DMS 273 treated with DMSO at 0.1 percent for 48 hours (cell line): ENCODE results near the gene MOXD1.

Experiments
- DNase-seq: peaks from one replicate; lab custom pipeline; 2025; lab: John Stamatoyannopoulos, UW

The MOXD1 gene

DNA sequence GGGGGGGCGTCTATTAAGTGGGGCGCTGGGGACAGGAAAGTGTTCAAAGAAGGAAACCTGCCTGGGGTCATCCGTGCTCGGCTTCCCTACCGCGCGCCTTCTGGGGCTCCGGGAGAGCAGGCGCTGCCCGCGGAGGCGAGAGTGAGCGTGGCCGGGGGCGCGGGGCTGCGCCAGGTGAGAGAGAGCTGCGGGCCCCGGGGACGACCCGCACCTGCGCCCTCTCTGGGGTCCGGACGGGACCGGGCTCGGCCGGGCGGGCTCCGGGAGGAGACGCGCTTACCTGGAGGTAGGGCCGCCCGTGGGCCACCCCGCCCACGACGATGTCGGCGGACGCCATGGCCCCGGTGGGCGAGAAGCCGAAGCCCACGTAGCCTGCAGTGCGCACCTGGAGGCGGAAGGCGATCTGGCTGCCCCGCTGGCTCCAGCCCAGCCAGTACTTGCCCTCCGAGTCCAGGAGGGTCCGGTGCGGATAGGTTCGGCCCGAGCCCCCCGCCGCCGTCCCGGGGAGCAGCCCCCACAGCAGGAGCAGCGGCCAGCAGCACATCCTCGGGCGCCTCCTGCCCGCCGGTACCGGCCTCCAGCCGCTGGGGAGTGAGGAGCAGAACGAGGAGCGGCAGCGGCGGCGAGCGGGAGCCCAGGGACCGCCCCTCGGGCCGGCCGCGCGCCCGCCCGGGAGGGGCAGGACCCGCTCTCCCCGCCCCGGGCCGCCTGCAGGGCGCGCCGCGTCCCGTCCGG lies at the start of gene MOXD1:
Gene MOXD1 (minus strand): TSS at position 593 of the 735 bp plus-strand sequence. CDS start 49 bp downstream, at position 544.
- DNase-seq, result no peak

DNA sequence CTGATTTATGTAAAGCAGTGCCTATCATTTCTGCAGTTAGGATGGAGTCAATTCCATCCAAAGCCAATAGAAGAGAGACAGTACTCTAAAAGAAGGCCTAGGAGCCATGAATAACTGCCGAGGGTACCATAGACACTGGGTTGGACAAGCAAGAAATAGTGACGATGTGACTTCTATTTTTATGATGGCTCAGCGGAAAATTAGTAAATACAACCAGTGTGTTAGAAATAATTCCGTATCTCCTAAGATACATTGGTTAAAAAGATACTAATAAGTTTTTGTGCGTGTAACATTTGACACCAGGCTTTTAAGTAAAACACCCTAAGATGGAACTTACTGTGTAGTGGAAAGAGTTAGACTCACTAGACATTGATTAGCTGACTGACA lies 45.6 kb upstream of the MOXD1 start:
- no peak for DNase-seq

DNA sequence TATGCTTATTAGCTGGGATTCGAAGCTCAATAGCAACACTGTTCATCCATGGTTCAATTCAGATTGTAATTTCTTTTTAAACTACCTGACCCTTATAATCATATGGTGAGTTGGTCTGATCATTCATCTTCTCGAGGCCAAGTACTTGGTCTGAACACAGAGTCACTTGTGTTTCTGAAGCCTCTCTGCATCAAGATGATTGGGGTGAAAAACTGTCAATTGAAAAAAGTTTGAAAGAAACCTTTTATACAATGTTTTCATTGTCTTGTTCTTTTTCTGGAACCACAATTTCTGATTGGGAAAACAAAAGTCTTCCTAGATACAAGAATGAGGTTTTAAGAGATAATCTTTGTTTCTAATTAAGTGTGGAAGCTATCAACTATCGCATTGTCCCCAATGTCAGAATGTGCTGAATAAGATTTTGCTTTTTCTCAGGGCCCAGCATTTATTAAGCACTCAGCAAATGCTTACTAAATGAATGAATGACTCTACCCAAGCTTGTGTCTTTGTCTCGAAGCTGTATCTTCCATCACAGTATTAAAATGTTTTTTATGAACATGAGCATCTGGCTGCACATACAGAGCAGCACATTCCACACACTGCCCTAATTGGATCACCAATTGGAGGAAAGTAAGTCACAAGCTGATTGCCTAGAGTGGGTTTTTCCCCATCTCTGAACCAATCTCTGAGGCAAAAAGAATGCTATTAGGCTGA lies 45.0 kb upstream of the MOXD1 start:
- no peak for DNase-seq

DNA sequence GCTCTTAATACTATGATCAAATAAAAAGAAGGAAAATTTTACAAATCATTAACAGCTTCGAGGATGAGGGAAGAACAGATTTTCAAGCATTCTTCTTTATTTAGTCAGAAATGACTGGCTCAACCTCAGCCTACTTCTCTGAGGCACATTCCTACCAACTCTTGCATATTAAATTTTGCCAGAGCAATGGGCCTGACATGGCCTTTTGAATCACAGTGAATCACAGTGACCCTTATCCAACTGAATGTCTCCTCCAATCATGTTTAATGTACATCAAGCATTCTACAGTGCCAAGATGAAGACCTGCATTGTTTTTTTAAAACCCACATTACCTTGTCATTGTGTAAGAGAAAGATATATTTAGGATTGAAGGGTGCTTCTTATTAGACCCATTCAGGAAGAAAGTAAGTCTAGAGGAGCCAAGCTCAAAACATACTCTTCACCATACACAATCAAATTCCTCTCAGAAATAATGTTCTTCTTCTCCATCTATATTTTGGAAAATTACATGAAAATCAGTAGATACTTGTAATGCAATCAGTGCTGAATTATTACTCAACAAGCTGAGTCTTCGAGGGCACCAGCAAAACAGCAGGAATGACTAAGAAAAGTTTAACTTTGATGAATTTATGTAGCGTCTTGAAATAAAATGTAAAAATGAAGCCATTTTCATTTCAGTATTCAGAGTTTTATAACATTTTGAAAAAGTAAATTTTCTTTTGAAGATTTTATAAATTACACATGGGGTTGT lies 44.1 kb upstream of the MOXD1 start:
- DNase-seq, result no peak

DNA sequence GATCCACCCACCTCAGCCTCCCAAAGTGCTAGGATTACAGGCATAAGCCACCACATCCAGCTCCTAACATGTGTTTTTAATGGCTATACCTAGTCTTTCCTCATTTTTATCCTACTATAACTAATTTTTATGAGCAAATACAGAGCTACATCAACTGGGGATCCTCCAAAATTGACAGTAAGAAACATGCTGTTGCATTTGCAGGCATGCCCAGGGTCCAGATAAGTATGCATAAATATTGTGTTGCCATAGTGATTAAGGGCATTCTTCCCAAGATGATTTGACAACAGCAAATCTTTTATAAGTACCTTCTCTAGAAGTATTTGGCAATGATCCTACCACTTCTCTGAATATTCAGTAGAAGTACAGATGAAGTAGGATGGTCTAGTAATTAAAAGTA lies 41.9 kb upstream of the MOXD1 start:
- no peak for DNase-seq

DNA sequence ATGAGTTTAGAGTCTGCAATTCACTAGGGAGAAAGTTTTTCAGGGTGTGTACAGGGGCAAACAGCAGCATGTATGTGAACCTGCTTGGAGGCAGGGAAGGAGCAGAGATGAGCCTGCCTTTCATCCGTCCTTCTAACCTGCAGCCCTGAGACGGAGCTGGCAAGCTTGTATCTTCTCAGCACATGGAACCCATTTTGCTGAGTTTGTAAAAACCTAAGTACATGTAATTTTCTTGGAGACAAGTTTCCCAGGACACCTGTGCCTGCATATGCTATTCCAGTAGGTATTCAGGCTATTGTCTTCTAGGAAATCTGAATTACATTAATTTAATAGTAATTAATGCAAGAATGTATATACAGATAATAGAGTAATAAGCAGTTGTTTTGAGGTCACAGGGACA lies 28.8 kb upstream of the MOXD1 start:
- no peak for DNase-seq

DNA sequence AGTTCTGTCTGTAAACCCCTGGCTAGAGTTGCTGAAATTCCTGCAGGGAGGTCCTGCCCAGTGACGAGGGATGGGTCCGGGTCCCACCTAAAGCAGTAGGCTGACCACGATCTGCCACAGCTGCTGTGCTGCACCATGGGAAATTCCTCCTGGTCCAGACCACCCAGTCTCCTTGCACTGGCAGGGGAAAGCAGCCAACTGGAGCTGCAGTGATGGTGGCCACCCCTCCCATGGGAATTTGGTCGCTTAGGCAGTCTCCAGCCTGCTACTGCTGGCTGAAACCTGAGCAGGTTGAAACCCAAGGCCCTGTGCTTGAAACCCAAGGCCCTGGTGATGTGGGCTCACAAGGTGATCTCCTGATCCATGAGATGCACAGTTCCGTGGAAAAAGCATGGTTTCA lies 23.9 kb upstream of the MOXD1 start:
- no peak for DNase-seq

DNA sequence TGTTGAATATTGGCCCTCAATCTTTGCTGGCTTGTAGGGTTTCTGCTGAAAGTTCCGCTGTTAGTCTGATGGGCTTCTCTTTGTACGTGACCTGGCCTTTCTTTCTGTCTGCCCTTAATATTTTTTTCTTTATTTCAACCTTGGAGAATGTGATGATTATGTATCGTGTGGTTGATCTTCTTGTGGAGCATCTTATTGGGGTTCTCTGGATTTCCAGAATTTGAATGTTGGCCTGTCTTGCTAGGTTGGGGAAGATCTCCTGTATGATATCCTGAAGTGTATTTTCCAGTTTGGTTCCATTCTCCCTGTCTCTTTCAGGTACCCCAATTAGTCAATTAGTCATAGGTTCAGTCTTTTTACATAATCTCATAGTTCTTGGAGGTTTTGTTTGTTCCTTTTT lies 22.6 kb upstream of the MOXD1 start:
- DNase-seq, result no peak

DNA sequence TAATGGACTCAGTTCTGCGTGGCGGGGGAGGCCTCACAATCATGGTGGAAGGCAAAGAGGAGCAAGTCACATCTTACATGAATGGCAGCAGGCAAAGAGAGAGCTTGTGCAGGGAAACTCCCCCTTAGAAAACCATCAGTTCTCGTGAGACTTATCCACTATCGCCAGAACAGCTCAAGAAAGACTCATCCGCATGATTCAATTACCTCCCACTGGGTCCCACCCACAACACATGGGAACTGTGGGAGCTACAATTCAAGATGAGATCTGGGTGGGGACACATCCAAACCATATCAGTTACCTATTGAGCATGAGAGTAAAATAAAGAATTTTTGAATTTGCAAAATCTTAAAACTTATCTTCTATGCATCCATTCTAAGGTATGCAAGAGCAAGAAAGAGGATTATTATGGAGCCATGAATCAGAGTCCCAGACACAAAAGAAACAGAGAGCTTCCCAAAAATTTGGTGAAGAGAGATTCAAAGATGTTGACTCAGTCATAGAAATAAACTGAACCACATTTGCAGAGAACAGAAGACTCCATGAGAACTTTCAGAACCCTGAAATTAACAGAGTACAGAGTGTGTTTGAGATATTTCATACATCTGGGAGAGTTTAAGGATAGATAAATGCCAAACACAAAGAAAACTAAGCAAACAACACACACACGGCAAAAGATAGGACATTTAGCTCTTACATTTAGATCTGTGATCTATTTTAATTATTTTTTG lies 17.1 kb upstream of the MOXD1 start:
- DNase-seq, result no peak

DNA sequence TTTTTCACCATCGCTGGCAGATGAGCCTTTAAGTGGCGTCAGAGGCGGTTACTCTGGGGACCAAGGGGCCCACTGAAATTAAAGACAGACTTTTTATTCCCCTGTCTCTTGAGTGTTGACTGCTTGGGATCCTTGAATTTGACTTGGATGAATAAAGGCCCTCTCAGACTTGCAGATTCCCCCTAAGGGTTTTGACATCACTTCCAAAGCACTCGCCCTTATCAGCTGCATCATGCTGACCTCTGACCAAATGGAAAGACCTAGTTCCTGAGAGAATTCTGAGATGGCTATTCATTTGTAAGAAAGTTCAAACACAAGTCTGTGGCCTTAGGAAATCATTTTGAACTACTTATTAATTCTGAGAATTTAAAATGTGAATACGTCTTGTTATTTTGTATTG lies 13.5 kb upstream of the MOXD1 start:
- no peak for DNase-seq

DNA sequence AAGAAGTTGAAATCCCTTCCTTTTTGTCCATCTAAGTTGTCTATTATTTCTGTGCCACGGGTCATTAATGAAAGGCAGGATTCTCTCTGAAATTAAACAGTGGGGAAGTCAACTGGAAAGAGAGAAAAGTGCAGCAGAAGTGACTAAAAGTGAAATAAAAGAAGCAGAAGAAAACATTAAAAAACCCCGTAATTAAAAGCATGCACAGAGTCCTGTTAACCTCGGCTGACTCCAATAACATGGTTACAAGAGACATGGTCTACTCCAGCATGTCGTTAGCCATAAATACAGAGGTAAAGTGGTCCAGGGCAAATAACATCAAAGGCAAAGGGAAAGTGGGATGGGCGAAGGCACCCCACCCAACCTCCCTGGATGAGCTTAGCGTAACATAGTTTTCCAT lies 13.0 kb upstream of the MOXD1 start:
- no peak for DNase-seq

DNA sequence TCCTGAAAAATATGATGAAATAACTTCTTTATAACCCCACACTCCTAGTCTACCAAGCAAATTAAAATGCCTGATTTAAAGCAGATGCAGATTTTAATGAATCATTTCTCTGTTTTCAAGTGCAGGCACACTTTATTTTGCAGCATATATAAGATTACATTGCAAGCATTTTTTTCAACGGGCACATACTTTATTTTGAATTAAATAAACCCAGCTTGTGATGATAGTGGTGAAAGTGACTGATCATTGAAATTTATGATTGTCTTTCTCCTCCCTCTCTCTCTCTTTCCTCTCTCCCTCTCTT lies 12.2 kb upstream of the MOXD1 start:
- DNase-seq, result no peak

DNA sequence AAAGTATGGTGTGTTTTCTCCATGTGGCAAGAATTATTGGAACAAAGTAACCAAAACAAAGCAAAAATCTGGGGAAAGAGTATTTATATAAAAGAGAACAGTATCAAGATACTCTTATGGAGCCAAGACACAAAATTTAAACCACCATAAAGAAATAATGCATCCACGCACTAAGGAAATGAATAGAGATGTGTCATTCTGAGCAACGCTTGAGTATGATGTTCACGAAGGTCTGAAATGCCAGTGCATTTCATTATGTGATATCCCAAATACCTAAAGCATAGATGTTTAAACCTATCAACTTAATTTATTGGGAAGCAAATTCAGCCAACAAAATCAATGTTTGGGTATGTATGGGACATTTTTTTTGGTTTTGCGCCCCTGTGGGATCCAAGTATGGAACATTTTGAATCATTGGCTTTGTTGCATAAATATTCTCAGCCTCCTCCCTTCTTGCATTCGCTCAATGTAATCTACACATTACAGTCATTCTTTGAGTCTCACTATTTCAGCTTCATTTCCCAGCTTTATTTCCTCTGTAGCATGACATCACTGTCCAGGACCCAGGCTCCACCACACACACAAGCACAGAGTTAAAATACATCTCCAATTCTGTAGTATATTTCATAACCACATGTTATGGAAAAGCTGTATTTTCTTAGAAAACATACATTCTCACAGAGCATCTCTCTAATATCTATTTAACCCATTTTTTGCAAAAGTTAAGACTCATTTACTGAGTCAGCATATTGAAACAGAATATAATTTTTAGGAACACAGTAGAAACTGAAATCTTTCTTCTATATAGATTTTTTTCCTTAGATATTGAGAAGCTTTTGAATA lies 11.6 kb upstream of the MOXD1 start:
- no peak for DNase-seq

DNA sequence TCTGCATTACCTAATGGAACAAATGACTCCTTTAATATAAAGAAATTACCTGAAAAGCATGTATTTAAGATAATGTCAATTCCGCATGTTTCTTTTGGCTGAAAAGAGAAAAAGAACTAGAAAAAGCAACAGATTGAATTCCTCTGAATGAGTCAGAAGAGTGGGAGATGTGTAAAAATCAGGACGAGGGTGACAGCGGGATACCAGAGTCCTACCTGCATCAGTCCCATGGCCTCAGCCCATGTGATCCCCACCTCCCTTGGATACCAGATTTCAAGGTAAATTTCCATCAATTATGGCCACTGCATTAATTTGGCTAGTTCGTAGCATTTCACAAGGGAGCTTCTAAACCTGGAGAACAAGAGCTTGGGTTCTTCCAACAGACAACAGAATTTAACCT lies 10.0 kb upstream of the MOXD1 start:
- DNase-seq, result no peak

DNA sequence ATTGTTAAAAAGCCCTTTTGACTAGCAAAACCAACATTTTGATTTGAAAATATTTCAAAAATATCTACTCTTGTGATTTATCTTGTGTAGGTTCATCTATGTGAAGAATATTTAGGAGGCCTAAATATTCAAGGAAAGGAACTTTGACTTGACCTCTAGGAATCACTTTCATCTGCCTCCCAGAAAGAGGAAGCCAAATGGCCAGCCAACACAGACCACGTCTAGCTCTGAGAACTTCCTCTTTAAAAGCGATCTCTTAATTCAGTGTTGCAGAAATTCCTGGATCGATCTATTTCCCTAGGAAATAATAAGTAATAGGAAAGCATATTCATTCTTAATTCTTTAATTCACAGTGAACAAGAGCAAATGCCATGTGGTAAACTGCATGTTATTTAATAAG lies 9.6 kb upstream of the MOXD1 start:
- DNase-seq, result no peak

DNA sequence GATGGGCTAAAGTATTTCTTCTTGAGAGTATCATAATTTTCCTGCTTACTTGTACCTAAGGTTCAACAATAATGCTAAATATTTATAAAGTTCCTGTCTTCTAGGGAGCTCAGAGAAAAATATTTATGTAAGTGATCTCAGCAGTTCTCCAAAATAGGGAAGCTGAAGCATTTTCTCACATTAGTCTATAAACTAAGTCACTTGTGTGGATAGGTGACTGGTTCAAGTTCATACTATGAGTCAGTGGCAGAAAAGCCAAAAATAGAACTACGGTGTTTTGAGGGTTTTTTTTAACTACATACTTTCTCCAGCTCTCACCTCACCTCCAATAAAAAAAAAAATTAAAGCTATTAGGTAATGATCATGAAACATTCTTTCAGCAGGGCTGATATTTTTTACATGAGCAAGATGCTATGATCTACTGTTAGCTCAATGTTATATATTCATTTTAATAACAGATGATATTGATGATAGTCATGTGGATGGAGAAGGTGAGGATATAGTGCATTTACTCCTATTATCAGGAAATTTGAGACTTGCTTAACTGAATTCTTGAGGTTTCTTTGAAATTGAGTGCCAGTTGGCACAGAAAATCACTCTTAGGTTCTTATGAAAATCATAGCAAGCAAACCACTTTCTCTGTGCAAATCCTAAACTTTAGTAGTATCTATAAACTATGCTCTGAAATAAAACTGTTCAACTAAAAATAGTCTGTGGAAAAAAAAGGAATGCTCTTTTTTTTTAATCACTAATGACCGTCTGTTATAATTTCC lies 4.1 kb upstream of the MOXD1 start:
- DNase-seq, result no peak

DNA sequence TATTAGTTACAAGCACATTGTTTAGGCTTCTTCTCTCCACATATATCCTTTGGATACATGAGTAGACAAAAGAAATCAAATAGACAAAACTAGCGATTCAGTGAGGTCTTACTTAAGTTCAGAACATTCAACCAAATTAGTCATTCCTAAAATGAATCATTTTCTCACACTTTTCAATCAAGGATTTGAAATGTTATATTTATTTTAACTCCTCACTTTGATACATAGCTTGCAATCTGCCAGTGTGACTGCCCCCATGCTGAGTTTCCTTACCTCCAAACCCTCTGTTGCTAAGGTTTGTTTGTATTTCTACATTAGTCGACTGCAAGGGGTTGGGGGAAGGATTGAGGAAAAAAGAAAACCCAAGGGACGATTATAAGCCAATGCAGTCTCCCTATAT lies 3.5 kb upstream of the MOXD1 start:
- no peak for DNase-seq

DNA sequence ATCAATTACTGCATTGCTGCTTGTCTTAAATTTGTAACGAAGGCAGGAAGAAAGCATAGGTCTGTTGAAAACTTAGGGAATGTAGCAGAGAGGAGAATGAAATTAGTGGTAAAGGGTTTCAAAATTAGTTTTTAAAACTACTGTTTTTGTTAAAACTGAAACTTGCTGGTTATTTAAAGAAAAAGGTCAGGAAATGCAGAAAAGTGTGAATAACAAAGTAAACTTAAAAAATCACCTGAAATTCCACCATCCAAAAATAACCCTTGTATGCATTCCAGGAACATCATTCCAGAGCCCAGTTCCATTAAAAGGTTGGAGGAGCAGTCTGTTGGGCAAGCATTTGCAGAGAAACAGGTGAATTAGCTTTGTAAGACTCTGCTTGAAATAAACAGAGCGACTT lies 3.1 kb upstream of the MOXD1 start:
- DNase-seq, result no peak

DNA sequence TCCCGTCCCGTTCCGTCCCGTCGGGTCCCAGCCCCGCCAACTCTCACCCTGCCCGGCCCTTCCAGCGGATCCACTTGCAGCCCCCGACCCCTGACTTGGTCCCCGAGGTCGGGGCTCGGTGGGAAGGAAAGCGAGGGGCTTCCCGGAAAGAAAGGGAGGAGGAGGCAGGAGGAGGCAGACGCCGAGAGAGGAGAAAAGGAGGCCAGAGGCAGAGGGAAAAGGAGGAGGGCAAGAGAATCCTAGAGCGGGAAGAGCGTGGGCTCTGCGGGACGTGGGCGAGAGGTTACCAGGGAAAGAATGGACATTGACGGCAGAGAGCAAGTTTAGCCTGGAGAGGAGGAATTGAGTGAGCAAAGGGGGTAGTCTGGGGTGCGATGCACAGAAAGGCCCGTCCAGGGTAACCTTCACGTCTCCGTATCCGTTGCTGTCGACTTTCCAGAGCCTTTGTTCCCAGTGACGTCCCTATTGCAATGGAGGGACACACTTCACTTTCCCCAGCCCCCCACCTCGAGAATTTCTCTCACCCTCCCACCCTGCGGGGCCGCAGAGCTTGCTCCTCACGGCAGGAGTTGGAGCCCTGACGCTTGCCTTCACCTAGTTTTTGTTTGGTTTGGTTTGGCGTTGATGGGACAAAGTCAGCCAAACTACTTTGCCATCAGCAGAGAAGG lies 477 bp upstream of the MOXD1 start:
- no peak for DNase-seq

DNA sequence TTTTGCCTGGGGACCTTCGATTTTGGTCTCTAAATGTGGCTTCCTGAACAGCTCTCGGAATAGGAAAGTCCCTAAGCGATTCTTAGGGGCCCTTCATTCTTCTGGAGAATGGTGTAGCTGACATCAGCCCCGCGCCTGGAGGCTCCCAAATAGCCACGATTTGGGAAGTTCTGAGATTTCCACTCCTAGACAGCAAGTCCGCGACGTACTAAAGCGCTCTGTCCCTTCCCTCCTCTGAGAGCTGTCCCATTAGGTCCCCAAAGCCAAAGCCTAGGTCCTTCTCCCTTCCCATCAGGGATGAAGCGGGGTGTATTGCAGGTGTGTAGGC lies 756 bp downstream of the MOXD1 start:
- DNase-seq, result no peak
